Choroid plexus epithelial cell (primary cell): ENCODE measurements around the gene AKAP5.
"Not testable (repeated sequence)": the region's sequence is repeated elsewhere in the genome, so short reads cannot be mapped to it uniquely, and the experiment has no call there.

ENCODE experiments used
- DNase-seq: peaks from one replicate; pipeline ENCODE4 v3.0.0-alpha.2; 2010; ENCODE audit warnings: low read depth
- H3K4me3 ChIP-seq: 2 replicates; pipeline ENCODE4 v1.5.1; 2011; ENCODE audit warnings: low read depth, mild to moderate bottlenecking, control low read depth, low read length, moderate library complexity
- TF ChIP-seq, protein P1 (sequence below): conservative IDR thresholded peaks from 2 replicates; pipeline ENCODE4 v1.5.1; 2011; ENCODE audit warnings: low read depth, mild to moderate bottlenecking, control low read depth, inconsistent platforms, low read length, moderate library complexity

AKAP5 gene

DNA sequence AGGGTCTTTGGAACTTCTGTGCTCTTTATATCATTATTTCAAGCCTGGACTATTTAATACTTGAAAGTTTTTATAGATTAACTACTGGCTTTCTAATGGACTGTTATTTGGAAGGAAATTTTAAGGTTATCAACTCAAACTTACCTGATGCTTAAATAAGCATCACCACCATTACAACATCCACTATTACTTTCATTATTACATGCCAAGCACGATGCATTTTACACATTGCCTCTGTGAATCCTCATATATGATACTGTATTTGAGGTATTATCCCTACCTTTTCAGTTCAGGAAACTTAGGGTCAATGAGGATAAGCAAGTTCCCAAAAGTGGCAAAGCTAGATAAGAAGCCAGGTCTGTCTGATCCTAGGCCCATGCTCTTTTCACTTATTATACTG lies 51.7 kb downstream of the AKAP5 start:
- TF ChIP-seq, protein P1, sequence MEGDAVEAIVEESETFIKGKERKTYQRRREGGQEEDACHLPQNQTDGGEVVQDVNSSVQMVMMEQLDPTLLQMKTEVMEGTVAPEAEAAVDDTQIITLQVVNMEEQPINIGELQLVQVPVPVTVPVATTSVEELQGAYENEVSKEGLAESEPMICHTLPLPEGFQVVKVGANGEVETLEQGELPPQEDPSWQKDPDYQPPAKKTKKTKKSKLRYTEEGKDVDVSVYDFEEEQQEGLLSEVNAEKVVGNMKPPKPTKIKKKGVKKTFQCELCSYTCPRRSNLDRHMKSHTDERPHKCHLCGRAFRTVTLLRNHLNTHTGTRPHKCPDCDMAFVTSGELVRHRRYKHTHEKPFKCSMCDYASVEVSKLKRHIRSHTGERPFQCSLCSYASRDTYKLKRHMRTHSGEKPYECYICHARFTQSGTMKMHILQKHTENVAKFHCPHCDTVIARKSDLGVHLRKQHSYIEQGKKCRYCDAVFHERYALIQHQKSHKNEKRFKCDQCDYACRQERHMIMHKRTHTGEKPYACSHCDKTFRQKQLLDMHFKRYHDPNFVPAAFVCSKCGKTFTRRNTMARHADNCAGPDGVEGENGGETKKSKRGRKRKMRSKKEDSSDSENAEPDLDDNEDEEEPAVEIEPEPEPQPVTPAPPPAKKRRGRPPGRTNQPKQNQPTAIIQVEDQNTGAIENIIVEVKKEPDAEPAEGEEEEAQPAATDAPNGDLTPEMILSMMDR, result no peak
- H3K4me3 ChIP-seq, result no peak overlapping the region
- no peak for DNase-seq

DNA sequence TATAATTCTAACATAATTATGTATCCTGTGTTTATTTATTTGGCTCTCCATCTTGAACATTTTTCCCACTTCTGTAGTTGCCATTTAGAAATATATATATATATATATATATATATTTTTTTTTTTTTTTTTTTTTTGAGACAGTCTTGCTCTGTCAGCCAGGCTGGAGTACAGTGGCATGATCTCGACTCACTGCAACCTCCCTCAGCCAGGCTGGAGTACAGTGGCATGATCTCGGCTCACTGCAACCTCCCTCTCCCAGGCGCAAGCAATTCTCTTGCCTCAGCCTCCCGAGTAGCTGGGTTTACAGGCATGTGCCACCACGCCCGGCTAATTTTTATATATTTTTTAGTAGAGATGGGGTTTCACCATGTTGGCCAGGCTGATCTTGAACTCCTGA lies 52.4 kb downstream of the AKAP5 start:
- not testable (repeated sequence) for H3K4me3 ChIP-seq, DNase-seq

DNA sequence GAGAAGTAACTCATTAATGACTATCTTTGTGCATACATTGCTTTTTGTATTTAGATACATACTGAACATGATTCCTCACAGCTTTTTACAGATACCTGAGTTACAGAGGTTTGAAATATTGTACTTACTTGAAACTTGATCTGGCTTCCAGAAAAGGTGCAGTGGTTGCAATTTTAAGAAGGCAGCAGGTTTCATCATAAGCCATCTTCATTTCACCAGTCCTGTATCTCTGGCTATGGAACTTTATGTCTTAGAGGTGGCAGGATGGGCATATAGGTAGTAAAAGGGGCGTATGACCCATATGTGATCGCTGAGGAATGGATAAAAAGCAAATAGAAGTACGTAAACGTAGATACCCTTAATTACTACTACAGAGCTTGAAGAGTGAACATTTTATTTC lies 52.9 kb downstream of the AKAP5 start:
- no peak overlapping the region for H3K4me3 ChIP-seq
- no peak for DNase-seq
- TF ChIP-seq, protein P1, result no peak

DNA sequence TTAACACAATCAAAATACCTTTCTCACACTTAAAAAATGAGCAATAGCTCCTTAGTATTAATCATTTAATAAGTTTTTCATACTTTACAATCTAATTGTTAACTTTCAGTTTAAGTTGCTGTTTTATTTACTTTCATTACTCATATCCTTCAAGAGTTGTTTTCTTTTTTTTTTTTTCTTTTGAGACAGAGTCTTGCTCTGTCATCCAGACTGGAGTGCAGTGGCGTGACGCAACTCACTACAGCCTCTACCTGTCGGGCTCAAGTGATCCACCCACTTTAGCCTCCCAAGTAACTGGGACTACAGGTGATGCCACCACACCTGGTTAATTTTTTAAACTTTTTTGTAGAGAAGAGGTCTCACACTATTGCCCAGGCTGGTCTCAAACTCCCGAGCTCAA lies 55.4 kb downstream of the AKAP5 start:
- no peak for DNase-seq
- TF ChIP-seq, protein P1, result no peak
- no peak overlapping the region for H3K4me3 ChIP-seq

DNA sequence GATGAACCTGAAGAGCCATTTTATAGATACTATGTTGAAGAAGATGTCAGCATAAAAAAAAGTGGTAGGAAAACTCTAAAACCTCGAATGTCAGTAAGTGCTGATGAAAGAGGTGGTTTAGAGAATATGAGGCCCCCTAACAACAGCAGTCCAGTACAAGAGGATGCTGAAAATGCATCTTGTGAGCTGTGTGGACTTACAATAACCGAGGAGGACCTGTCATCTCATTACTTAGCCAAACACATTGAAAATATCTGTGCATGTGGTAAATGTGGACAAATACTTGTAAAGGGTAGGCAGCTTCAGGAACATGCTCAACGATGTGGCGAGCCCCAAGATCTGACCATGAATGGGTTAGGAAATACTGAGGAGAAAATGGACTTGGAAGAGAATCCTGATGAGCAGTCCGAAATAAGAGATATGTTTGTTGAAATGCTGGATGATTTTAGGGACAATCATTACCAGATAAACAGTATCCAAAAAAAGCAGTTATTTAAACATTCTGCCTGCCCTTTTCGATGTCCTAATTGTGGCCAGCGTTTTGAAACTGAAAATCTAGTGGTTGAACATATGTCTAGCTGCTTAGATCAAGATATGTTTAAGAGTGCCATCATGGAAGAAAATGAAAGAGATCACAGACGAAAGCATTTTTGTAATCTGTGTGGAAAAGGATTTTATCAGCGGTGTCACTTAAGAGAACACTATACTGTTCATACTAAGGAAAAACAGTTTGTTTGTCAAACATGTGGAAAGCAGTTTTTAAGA lies 57.5 kb downstream of the AKAP5 start:
- TF ChIP-seq, protein P1, result no peak
- H3K4me3 ChIP-seq, result no peak overlapping the region
- DNase-seq, result no peak
